AG08395 (cell line): ENCODE data around the gene PDE4B.

Experiments used
- DNase-seq: peaks from one replicate; pipeline ENCODE4 v3.0.0; 2012; ENCODE audit warnings: mixed read lengths, low spot score

Gene PDE4B

DNA sequence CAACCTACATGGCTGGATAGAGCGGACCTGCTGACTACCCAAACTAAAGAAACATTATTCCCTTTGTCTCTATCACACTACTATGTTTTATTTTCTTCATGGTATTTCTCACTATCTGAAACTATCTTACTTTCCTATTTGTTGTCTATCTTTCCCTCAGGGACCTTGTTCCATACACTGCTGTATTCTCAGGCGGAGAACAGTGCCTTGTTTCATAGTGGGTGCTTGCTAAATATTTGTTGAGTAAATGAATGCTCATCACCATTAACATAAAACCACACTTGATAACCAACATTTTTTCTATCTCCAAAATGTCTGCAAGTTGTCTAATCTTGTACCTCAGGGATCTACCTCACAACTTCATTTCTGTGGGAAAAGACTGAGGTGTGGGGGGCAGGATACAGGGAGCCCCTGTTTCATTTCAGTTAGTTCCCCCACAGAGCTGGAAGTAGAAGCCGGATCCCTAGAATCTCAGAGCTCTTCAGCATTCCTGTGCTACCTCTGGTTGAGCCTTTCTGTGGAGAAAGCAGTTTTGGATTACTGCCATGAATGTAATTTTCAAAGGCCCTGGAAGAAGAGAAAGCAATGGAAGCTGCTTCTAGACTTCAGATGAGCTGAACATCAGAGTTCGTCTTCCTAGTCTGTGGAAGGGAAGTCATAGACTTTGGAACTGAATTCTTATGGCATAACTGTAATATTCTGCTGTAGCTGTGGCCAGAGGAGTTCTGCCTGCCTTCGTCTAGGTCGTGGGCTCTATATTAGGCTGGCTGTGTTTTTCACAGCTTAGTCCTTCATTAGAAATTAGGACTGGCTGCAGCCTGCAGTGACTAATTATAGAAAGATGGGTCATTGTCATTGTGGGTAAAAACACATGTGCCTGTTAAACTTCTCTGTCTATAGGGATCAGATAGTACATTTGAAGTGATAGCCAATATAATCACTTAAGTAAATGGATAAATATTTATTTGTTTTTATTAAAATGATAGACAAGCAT, 448.1 kb downstream of the PDE4B start:
- DNase-seq, result no peak

DNA sequence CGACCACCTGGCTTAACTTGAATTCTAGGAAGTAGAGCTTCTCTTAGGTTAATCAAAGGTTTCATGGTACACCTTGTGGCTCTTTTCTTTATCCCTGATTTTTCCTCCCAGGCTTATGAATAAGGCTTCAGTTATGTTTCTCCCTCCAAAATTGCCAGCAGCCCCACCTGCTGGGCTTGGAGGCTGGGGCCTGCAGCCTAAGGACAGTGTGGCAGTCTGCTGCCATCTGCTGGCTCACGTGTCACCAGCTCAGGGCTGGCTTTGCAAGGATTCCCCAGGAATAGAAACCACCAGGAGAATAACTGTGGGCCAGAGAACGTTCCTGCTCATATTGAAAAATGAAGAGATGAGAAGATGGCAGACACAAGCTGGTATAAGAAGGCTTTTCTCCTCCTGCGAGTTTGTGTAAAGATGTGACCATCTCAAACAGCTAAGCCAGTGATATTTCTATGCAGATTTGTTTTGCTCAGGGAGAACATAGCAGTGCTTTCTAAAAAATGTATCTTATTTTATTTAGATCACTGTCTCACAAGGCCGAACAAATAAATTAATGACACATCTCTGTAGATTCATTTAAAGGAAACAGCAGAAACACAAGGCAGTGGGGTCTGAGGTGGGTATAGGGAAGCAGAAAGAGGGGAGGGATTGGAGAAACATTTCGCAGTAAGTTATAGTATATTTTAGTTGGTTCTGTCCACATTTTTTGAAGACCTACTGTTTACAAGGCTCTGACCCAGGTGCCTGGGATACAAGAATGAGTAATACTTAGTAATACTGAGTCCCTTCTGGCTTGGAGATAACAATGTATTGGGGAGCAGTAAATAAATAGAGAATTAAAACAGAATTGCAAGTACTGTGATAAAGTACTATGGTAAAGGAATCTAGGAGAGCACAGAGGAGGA, 450.2 kb downstream of the PDE4B start:
- peak; percentile 81 for DNase-seq

DNA sequence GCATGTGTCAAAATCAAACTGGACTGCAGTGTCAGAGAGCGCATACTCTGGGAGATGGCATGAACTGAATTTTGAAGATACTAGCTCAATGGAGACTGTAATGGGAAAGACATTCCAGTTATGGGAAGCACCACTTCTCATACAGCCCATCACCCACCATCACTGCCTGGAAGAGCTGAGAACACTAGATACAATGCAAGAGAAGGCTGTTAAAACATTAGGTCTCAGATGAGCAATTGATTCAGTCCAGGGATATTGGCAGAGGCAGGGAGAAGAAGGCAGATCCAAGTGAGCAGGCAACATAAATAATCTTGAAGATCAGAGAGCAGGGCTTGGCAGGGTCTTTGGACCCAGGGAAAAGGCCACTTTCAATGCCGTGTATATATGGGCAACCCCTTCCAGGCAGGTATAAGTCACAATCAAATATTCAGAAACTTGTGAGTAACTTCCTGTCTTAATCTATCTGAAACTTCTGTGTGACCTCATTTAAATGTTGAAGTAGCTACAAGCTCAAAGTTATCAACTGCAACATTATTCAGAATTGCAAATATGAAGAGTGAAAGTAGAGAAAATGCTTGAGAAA, 450.9 kb downstream of the PDE4B start:
- no peak for DNase-seq

DNA sequence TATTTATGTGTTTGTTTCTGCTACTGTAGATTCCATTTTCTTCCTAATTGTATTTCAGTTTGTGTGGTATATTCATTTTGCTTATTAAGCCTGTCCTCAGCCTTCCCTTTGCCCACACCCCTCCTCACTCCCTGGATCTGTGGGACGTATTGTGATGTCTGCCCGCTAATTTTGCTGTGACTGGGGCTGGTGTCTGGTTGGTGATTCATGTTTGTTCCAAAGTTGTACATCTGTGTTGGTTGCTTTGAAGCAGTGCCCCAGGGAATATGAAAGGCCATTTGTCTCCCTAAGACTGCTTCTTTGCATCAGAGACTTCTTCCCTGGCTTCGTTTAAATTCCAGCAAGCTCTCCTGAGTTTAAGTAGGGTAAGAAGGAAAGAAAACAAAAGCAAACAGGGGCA, 451.7 kb downstream of the PDE4B start:
- peak; percentile 20 for DNase-seq

DNA sequence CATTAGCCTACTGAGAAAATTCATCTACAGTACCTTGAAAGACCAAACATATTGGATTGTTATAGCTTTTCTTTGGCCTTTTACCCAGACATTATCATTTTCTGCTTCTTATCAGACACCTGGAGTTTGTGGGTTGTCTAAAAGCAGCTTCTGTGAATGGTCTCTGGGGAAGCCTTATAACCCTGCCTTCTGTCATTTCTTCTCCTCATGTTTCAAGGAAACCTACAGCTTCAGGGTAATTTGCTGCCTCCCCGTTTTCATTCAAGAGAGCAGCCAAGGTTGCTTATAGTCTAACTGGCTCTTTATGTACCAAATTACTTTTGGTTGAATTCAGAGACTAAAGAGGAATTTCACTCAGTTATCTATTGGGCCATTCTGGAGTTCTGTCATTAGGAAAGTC, 453.0 kb downstream of the PDE4B start:
- no peak for DNase-seq

DNA sequence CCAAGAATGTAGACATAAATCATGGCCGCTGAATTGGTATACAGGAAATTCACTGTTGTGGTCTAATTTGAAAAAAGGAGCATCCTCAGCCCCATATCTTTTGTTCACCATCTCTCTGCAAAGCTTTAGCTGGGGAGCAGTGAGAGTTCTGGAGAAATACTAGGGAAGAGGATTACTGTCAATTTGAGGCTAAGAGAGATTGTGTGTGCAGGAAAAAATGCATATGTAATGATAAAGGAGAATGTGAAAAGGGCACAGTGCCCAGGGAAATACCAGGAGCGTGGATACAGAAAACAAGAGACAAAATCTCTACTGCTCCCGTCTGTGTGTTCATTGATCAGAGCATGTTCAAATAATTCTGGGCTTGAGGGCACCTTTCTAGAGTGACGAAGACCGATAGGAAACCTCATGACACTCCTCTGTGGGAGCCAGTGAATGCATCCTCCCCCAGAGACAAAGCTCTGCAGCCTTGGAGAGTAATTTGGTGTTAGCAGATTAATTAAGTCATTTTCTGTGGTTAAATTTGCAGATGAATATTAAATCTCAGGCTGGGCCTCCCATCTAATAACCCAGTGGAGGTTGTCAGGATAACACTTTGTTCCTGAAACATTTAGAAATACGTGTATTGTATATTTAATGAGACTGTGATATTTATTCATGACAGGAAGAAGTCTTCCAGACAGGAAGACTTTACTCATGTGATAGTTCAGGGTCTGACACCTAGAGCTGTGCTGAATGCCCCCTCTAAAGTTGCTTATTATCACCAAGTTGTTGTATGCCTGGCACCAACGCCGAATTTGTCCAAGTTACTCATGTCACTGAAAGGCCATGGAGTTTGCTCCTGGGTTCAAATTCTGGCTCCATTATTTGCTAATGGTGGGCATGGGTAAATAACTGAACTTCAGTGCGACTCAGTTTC, 453.9 kb downstream of the PDE4B start:
- DNase-seq, result no peak

DNA sequence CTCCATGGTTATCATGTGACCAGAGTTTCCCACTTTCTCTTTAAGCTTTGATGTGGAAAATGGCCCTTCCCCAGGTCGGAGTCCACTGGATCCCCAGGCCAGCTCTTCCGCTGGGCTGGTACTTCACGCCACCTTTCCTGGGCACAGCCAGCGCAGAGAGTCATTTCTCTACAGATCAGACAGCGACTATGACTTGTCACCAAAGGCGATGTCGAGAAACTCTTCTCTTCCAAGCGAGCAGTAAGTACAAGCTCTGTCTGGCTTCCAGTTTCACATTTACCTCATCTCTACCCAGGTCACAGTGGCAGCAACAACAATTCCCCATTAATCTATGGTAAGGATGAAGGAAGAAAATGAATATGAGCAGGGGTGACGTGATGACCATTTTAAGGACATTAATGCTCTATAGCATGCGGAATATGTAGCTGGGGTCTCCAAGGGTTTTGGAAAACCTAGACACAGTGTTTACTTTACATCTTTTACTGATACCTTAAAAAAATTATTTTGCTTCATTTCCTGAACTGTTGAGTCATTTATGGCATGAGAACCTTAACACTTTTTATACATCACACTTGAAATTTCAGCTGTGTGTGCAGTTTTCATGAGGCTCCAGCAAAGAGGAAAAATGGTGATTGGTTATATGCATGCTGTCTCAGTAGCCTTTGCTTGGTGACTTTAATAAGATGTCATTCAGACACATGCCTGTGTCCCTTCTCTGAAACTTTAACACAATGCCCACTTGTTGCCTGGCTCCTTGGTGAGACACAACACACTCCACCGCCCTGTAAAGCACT, 454.9 kb downstream of the PDE4B start:
- no peak for DNase-seq

DNA sequence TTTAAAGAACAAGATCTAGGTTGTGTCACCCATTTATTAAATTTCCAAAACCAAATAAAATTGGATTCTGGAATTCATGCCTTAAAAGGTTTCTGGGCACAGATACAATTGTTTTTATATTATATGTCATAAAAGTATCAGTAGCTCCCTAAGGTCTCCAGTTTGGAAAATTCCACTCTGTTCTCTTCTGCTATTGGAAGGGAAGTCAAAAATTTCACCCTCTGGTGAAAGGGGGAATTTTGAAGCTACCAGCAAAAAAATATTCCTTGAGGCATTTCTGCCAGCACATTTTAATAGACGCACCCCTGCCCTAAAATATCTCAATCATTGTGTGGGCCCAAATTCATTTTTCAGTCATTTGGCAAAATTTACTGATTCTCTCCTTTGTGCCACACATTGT, 455.6 kb downstream of the PDE4B start:
- DNase-seq, result no peak

DNA sequence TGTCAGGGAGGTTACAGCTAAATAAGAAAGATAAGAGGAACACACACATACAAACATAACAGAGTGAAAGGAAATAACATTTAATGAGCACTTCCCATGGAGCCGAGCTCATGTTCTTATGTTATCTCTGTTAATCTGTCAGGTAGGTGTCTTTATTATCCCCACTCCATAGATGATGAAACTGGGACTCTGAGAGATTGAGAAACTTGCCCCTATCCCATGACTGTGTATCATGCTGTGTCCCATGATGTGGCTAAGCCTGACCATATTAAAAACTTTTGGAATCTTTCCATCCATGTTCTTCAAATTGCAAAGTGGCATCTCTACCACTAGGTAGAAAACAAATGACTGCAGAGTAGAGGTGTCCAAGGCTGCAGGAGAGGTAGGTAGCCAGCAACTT, 456.1 kb downstream of the PDE4B start:
- DNase-seq, result no peak

DNA sequence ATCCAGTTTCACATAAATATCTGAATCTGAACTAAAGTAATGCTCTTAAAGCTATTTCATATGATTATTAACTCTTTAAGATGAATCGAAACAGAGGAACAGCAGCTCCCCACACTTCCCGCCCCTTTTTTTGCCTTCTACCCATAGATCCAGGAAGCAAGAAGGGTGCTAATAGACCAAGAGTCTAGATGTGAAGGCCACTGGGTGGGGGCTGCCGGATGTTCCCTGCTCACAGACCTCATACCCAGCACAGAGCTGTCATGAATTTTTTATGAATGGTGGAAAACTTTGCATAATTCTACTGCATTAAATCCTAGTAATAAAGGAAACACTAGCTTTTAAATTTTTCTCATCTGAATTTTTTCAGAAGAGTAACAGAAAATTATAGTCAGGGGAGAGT, 457.4 kb downstream of the PDE4B start:
- no peak for DNase-seq

DNA sequence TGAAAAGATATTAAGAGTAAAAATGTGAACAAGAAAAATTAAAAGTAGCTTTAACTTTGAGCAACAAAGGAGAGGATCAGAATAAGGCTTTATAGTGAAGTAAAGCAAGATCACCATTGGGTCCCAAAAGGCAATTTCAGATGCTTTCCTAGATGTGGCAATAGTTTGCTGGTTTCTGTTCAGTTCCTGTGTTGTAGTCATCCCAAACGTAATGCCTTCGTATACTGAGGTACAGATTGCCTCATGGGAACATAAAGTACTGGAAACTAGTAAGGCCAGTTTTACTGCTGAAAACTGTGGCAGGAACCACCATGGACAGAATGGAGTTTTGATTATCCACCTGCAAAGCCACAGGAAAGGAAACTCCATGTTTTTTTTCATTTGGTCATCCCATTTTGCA, 457.8 kb downstream of the PDE4B start:
- no peak for DNase-seq

DNA sequence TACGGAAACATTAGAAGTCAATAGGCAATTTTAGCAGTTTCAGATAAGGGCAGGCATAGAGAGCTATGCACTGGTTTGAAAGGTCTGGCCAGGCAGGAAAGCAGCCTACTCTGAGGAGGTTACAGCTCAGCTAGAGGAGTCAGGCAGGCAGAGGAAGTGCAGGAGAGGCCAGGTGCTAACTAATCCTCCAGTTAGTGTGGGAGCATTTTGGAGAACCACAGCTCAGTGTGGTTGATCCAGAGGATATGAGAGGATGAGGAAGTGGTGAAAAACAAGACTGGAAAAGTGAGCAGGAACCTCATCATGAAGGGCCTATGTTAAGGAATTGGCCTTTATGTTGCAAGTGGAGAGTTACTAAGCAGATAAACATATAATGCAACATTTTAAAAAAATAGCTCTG, 458.9 kb downstream of the PDE4B start:
- no peak for DNase-seq

DNA sequence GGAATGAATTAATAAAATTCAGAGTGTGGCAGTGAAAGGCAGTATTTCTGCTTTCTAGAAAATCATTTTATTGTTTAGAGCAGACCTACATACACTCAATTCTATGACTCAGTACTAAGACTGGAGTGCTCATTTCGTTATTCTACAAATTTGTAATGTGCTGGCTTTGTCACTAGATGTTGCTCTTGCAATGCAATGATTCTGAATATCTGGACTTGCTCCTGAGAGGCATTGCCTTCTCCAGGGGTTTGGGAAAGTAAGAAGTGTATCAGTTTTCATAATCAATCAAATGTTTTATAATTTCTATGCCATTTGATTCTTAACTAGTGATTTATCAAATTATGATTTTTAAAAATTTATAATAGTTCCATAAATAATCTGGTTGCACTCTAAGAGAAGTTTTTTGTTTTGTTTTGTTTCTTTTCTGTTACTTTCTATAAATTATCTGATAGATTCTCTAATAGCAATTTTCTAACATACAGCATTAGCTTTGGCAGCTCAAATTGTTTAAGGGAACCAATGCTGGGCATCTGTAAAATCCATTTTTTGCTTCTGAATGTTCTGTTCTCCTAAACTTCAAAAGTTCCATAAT, 460.7 kb downstream of the PDE4B start:
- peak; percentile 77 for DNase-seq

DNA sequence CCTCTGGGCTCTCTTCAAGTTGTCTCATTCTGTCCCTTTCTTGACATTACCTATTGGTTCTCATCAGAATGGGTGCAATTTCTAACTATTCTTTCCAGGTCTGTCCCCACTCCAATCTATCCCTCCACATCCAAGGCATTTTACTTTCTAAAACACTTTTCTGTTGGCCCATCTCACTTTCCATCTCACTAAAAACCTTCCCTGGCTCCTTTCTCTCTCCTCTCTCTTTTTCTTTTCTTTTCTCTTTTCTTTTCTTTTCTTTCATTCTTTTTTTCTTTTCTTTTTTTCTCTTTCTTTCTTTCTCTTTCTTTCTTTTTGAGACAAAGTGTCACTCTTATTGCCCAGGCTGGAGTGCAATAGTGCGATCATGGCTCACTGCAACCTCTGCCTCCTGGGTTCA, 462.1 kb downstream of the PDE4B start:
- DNase-seq, result no peak

DNA sequence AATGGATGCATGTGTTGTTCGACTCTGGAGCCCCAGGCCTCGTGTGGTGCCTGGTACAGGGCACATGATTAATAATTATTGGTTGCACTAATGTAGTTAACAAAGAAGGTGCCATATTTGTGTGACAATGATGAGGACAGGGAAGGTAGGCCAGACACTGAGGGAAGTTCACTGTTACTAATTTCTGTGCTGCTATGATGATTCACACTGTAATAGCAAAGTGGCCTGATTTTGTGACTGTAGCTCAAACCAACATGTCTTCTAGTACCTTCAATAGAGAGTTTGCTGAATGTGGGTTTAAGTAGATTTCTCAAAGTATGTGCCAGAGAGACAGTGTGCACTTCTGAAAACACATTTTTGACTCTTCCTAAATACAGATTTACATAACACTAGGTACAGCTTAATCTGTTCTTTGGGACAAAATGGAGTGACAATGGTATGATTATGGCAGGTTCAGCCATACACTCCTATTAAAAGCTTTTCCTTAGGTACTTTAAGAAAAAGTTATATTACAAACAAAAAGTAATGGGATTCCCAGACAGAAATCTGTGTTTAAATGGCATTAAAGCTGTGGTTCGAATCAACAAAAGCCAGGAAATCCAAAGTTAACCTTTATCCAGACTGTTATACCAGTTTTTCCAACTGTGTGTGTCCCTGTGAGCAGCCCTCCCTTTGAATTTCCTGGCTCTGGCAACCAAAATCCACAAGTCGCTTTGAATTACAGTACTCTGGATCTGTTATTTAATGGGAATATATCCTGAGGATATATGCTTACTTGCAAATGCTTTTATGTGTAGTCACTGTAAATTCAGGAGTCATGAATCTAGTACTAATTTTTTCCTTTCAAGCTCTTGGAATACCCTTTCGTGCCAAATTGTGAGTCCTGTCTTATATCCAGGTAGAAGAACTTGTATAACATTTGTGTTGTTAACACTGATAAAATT, 464.2 kb downstream of the PDE4B start:
- peak; percentile 20 for DNase-seq

DNA sequence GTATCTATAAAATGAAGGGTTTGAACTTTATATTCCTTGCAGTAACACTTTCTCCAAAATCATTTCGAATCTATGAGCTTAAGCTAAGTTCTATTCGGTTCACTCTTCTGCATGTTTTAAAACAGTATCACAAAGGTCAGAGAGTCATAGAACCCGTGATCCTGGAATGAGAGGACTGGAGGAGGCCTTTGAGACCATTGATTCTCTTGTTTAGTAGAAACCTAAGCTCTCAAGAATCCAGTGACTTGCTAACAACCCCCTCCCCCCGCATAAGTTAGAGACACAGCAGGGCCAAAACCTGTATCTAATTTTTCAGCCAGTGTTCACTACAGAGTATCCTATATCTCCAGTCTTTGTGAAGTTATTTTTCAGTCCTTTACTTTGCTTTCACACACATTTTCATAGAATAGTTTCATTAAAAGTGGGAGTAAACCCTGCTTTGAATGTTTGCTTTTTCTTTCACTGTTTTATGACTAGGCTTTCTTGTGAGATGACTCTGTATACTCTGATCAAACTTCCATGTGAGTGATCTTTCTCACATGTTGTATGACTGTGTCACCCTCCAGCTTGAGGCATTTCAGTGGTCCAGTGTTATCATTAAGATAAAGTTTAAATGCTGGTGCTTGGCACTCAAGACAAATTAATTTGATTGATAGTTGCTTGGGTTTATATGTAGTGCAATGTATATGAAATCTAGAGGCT, 465.9 kb downstream of the PDE4B start:
- DNase-seq, result no peak

DNA sequence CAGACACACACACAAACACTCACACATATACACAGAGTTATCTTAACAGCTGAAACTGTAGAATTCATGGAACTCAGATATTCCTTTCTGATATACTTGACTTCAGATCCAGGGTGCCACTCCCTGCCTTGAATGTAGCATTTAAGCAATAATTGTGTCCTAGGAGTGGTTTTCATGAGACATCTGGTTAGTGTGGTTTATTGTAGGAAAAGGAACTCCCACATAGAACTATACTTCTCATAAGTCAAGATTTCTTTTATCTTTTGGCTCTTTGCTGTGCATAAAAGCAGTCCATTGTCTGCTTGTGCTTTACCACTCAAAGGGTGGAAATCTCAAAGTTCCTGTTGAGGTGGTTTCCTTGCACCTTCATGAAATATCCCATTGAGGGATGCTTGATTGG, 468.7 kb downstream of the PDE4B start:
- DNase-seq, result peak; percentile 12

DNA sequence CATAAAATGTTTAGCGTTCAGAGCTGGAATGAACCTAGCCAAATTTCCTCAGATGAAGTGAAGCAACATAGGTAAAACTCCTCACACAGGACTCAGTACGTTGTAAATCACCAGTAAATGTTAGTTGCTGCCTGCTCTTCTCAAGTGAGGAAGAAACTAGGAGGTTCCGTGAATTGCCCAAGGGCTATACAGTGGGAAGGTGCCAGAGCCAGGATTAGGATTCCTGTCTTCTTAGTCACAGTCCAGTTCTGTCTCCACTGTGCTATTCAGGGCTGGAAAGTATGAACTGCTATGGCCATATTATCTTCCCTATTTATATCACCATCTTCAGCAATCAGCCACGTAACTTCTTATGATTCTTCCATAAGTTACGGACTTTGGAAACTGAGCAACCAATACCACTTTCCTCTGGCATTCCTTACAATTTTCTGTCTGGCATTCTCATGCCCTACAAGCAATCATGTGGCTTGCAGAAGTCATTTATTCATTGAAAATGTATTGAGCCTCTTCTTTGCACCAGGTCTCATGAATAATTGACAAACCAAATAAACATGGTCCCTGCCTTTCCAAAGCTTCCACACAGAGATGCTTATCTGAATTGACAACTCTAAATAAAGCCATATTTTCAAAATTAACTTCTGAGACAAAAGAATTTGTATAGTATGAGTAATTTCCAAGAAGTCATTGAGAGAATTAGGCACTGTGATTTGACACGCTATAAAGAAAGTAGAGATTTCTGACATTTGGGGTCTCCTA, 469.7 kb downstream of the PDE4B start:
- peak; percentile 87 for DNase-seq
